Hepatocyte (in vitro differentiated cells): ENCODE results near the gene CLDN11.

ENCODE experiments used
- CTCF ChIP-seq: fragments of 200-600 bp; sonication (generic); IDR thresholded peaks from 2 replicates; pipeline ENCODE4 v1.5.1; 2016; ENCODE audit warnings: antibody characterized with exemption, mild to moderate bottlenecking; ENCODE audit not compliant: poor library complexity
- EZH2 ChIP-seq: fragments of 200-600 bp; sonication (generic); IDR thresholded peaks from 2 replicates; pipeline ENCODE4 v1.6.1; 2016; ENCODE audit warnings: antibody characterized with exemption, mild to moderate bottlenecking, borderline replicate concordance
- EZH2phosphoT487 ChIP-seq: fragments of 200-600 bp; sonication (generic); IDR thresholded peaks from one replicate; pipeline ENCODE4 v1.6.1; 2018; ENCODE audit warnings: antibody characterized with exemption, mild to moderate bottlenecking, low read depth, moderate library complexity; ENCODE audit not compliant: unreplicated experiment, severe bottlenecking

DNA sequence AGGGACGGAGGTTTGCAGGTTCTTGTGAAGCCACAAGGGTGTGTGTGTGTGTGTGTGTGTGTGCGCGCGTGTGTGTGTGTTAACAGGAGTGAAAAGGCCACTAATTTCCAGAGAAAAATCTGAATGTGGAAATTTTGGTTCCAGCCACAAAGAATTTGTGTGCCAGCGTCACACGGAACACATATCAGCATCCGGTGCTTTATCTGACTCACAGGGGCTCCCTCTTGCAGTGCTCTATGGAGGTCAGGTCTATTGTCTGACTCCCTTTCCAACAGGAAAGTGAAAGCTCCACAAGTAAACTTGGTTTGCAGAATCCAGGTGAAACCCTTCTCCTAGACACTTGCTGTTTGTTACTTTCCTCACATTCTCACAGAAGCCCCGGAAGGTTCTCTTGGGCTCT lies 6.2 kb downstream of the CLDN11 start:
- TF ChIP-seq CTCF = no peak
- TF ChIP-seq EZH2phosphoT487 = no peak
- no peak for TF ChIP-seq EZH2
